ENCODE data around the gene PRKN. TPM values are rescaled to one million over a fixed set of nuclear protein-coding genes. Genes with fewer than 3 reads are reported as not detected.

The PRKN gene
- total and polyA plus RNA-seq, 2 experiments from 2014 or later = 1.2 to 2.3 TPM

GRCh38 chr6:161835500-161836215 is 891.9 kb downstream of the PRKN start:
- Histone ChIP-seq H3K9me3 (ENCODE audit: low read depth) (no peaks in the 10 kb centered on the region), H3K36me3 (ENCODE audit: low read depth) (no peaks in the 10 kb centered on the region), H3K9ac (no peak overlapping the region), H2AFZ (no peak overlapping the region), H3K79me2 (ENCODE audit: insufficient read depth) (no peaks in the 10 kb centered on the region), H3K27me3 (replicated peaks; ENCODE audit: insufficient read depth) (no peaks in the 10 kb centered on the region), H3K27ac (no peak overlapping the region), H3K4me2 (ENCODE audit: unreplicated experiment) (no peak overlapping the region), H3K4me1 (ENCODE audit: insufficient read depth) (no peaks in the 10 kb centered on the region), H3K4me3 (no peak overlapping the region), H3K9me2 (ENCODE audit: insufficient read depth) (no peaks in the 10 kb centered on the region), H3F3A (ENCODE audit: insufficient read depth) (no peaks in the 10 kb centered on the region), H4K20me1 (ENCODE audit: insufficient read depth) (no peaks in the 10 kb centered on the region)
- in situ Hi-C loops (cut with MboI) = no loop called here
- WGBS, 2 experiments (ENCODE audit: low coverage in 1 of 2, low lambda C conversion rate in 2 of 2, missing lambda C conversion rate in 2 of 2) = 21 to 23% methylated on average over 19 of the region's 19 CpGs
- DNase-seq = peak; percentile 30
- TF ChIP-seq EZH2phosphoT487 (IDR thresholded peaks at IDR 0.05; ENCODE audit: insufficient read depth, low read depth) (no peak), EZH2 (IDR thresholded peaks at IDR 0.05; ENCODE audit: insufficient read depth, poor library complexity, severe bottlenecking) (no peak)

- Histone ChIP-seq H3K4me1 (ENCODE audit: insufficient read depth) (no peaks in the 10 kb centered on the region), H3K4me2 (ENCODE audit: unreplicated experiment) (no peak overlapping the region), H2AFZ (no peak overlapping the region), H4K20me1 (ENCODE audit: insufficient read depth) (no peaks in the 10 kb centered on the region), H3K9me3 (ENCODE audit: low read depth) (no peaks in the 10 kb centered on the region), H3K27me3 (replicated peaks; ENCODE audit: insufficient read depth) (no peaks in the 10 kb centered on the region), H3K9me2 (ENCODE audit: insufficient read depth) (no peaks in the 10 kb centered on the region), H3K79me2 (ENCODE audit: insufficient read depth) (no peaks in the 10 kb centered on the region), H3F3A (ENCODE audit: insufficient read depth) (no peaks in the 10 kb centered on the region), H3K4me3 (no peak overlapping the region), H3K9ac (no peak overlapping the region), H3K36me3 (ENCODE audit: low read depth) (no peaks in the 10 kb centered on the region), H3K27ac (no peak overlapping the region)
- WGBS, 2 experiments (ENCODE audit: low coverage in 1 of 2, low lambda C conversion rate in 2 of 2, missing lambda C conversion rate in 2 of 2) = 83 to 87% methylated on average over 6 of the region's 6 CpGs
- TF ChIP-seq EZH2 (IDR thresholded peaks at IDR 0.05; ENCODE audit: insufficient read depth, poor library complexity, severe bottlenecking) = no peak
- TF ChIP-seq EZH2phosphoT487 (IDR thresholded peaks at IDR 0.05; ENCODE audit: insufficient read depth, low read depth) = no peak
- in situ Hi-C loops (cut with MboI) = no loop called here
- no peak for DNase-seq
Observed at GRCh38 chr6:161834426-161834825, 893.1 kb downstream of the PRKN start.

- in situ Hi-C loops (cut with MboI) = no loop called here
- Histone ChIP-seq H4K20me1 (ENCODE audit: insufficient read depth) (no peaks in the 10 kb centered on the region), H3K4me2 (ENCODE audit: unreplicated experiment) (no peak overlapping the region), H3K9me3 (ENCODE audit: low read depth) (no peaks in the 10 kb centered on the region), H3F3A (ENCODE audit: insufficient read depth) (no peaks in the 10 kb centered on the region), H2AFZ (no peak overlapping the region), H3K36me3 (ENCODE audit: low read depth) (no peaks in the 10 kb centered on the region), H3K4me3 (no peak overlapping the region), H3K27me3 (replicated peaks; ENCODE audit: insufficient read depth) (no peaks in the 10 kb centered on the region), H3K27ac (no peak overlapping the region), H3K79me2 (ENCODE audit: insufficient read depth) (no peaks in the 10 kb centered on the region), H3K4me1 (ENCODE audit: insufficient read depth) (no peaks in the 10 kb centered on the region), H3K9me2 (ENCODE audit: insufficient read depth) (no peaks in the 10 kb centered on the region), H3K9ac (no peak overlapping the region)
- TF ChIP-seq EZH2phosphoT487 (IDR thresholded peaks at IDR 0.05; ENCODE audit: insufficient read depth, low read depth) (no peak), EZH2 (IDR thresholded peaks at IDR 0.05; ENCODE audit: insufficient read depth, poor library complexity, severe bottlenecking) (no peak)
- WGBS, 2 experiments (ENCODE audit: low coverage in 1 of 2, low lambda C conversion rate in 2 of 2, missing lambda C conversion rate in 2 of 2) = 77 to 82% methylated on average over 18 of the region's 18 CpGs
- no peak for DNase-seq
Observed at GRCh38 chr6:161833099-161833860, 894.3 kb downstream of the PRKN start.

DNA sequence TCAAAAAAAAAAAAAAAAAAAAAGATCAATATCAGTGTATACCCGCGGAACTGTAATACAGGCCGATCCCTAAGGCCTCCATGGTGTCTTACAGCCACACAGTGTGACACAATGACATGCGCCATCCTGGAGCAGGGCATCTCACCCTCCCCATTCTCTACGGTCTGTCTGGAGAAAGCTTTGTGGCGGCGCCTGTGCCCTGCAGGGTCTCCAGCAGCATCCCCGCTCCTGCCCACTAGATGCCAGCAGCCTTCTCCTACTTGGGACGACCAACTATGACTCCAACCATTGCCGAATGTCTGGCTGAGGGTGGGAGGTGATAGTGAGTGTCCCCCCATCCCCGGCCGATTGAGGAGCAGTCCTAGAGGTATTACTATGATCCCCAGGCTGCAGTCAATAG is 894.9 kb downstream of the PRKN start:
- H3K27ac ChIP-seq = no peak overlapping the region
- no peaks in the 10 kb centered on the region for H3K36me3 ChIP-seq (ENCODE audit: low read depth)
- WGBS, 2 experiments (ENCODE audit: low coverage in 1 of 2, low lambda C conversion rate in 2 of 2, missing lambda C conversion rate in 2 of 2) = 75 to 82% methylated on average over 11 to 12 of the region's 12 CpGs
- no peak overlapping the region for H2AFZ ChIP-seq
- no peaks in the 10 kb centered on the region for H3F3A ChIP-seq (ENCODE audit: insufficient read depth)
- H4K20me1 ChIP-seq (ENCODE audit: insufficient read depth) = no peaks in the 10 kb centered on the region
- no peaks in the 10 kb centered on the region for H3K79me2 ChIP-seq (ENCODE audit: insufficient read depth)
- in situ Hi-C loops (cut with MboI) = no loop called here
- DNase-seq = no peak
- H3K9me2 ChIP-seq (ENCODE audit: insufficient read depth) = no peaks in the 10 kb centered on the region
- H3K4me3 ChIP-seq = no peak overlapping the region
- TF ChIP-seq EZH2phosphoT487 (IDR thresholded peaks at IDR 0.05; ENCODE audit: insufficient read depth, low read depth) = no peak
- TF ChIP-seq EZH2 (IDR thresholded peaks at IDR 0.05; ENCODE audit: insufficient read depth, poor library complexity, severe bottlenecking) = no peak
- no peaks in the 10 kb centered on the region for H3K27me3 ChIP-seq (replicated peaks; ENCODE audit: insufficient read depth)
- no peak overlapping the region for H3K9ac ChIP-seq
- no peaks in the 10 kb centered on the region for H3K9me3 ChIP-seq (ENCODE audit: low read depth)
- H3K4me1 ChIP-seq (ENCODE audit: insufficient read depth) = no peaks in the 10 kb centered on the region
- H3K4me2 ChIP-seq (ENCODE audit: unreplicated experiment) = no peak overlapping the region
